Left renal pelvis (tissue), 4 donors: Measurements from ENCODE around the gene ADCY2. TPM values are rescaled to one million over a fixed set of nuclear protein-coding genes. Genes with fewer than 3 reads are reported as not detected.
A peak's percentile ranks its signal among the peaks of the same experiment; 100 is the strongest.

Source experiments
- DNase-seq, 4 donors: peaks; one replicate each; pipeline ENCODE4 v3.0.0-alpha.2; 2013; ENCODE audit warnings: low read depth in 4 of 4, low spot score in 3 of 4
- polyA plus RNA-seq, 4 donors: library from polyadenylated mRNA; unstranded; fragments of 120-200 nt; gene quantifications; one replicate each; pipeline ENCODE4 v1.2.1, GENCODE V29; 2013; ENCODE audit not compliant: insufficient read length in 4 of 4

The ADCY2 gene
- polyA plus RNA-seq, 4 donors = 4.4 to 7.7 (median 6.4) TPM

GRCh38 chr5:7813576-7813975 is 417.6 kb downstream of the ADCY2 start:
- DNase-seq = no peak

- no peak for DNase-seq
Observed at GRCh38 chr5:7814816-7815215, 418.9 kb downstream of the ADCY2 start.

GRCh38 chr5:7815892-7816534 is 420.1 kb downstream of the ADCY2 start:
- DNase-seq = peak in 3 of 4 donors; percentile 40 to 47 (median 44)

GRCh38 chr5:7816535-7816901 is 420.6 kb downstream of the ADCY2 start:
- no peak for DNase-seq

- no peak for DNase-seq
Observed at GRCh38 chr5:7822449-7822848, 426.5 kb downstream of the ADCY2 start.

GRCh38 chr5:7823594-7823993 is 427.7 kb downstream of the ADCY2 start:
- DNase-seq = no peak

GRCh38 chr5:7824995-7825394 is 429.1 kb downstream of the ADCY2 start:
- DNase-seq = no peak

GRCh38 chr5:7825630-7826029 is 429.7 kb downstream of the ADCY2 start:
- DNase-seq = no peak

- no peak for DNase-seq
Observed at GRCh38 chr5:7827610-7828009, 431.7 kb downstream of the ADCY2 start.

- DNase-seq = no peak
Observed at GRCh38 chr5:7828269-7828668, 432.3 kb downstream of the ADCY2 start.

- no peak for DNase-seq
Observed at GRCh38 chr5:7834982-7835381, 439.0 kb downstream of the ADCY2 start.

GRCh38 chr5:7837403-7837802 is 441.5 kb downstream of the ADCY2 start:
- peak in 1 of 4 donors; percentile 37 for DNase-seq

- DNase-seq = no peak
Observed at GRCh38 chr5:7842531-7842930, 446.6 kb downstream of the ADCY2 start.

GRCh38 chr5:7844901-7845300 is 449.0 kb downstream of the ADCY2 start:
- no peak for DNase-seq

GRCh38 chr5:7845557-7845956 is 449.6 kb downstream of the ADCY2 start:
- no peak for DNase-seq

GRCh38 chr5:7846327-7846726 is 450.4 kb downstream of the ADCY2 start:
- no peak for DNase-seq

- no peak for DNase-seq
Observed at GRCh38 chr5:7848296-7848695, 452.4 kb downstream of the ADCY2 start.

- DNase-seq = peak in 1 of 4 donors; percentile 36
Observed at GRCh38 chr5:7849681-7850394, 453.9 kb downstream of the ADCY2 start.

GRCh38 chr5:7850395-7851239 is 454.7 kb downstream of the ADCY2 start, which contains the start of gene CFAP90:
CFAP90 (minus strand) TSS chr5:7851133; CDS start chr5:7851021, 112 bp downstream.
- DNase-seq = peak in 1 of 4 donors; percentile 59

- DNase-seq = no peak
Observed at GRCh38 chr5:7851240-7851592, 455.3 kb downstream of the ADCY2 start.

GRCh38 chr5:7851617-7852289 is 455.8 kb downstream of the ADCY2 start:
- DNase-seq = no peak
